NCI-H510A treated with DMSO at 0.1 percent for 48 hours (cell line): ENCODE measurements around the gene TSPAN17.

Source experiments
- DNase-seq: peaks from one replicate; lab custom pipeline; 2025; lab: John Stamatoyannopoulos, UW

TSPAN17 gene

GRCh38 chr5:176642675-176643490 is 4.4 kb upstream of the TSPAN17 start:
- no peak for DNase-seq

- DNase-seq, result no peak
These were observed 3.6 kb upstream of the TSPAN17 start for GRCh38 chr5:176643491-176644219.

GRCh38 chr5:176644294-176644693 is 3.0 kb upstream of the TSPAN17 start:
- DNase-seq, result no peak

GRCh38 chr5:176644878-176645670 is 2.2 kb upstream of the TSPAN17 start:
- DNase-seq, result no peak

GRCh38 chr5:176646049-176646706 is 1.1 kb upstream of the TSPAN17 start:
- DNase-seq, result no peak

GRCh38 chr5:176646707-176647029 is 616 bp upstream of the TSPAN17 start:
- DNase-seq, result no peak

- peak; percentile 22 for DNase-seq
These were observed 674 bp downstream of the TSPAN17 start for GRCh38 chr5:176647843-176648473.

GRCh38 chr5:176648474-176649194 is 1.4 kb downstream of the TSPAN17 start:
- no peak for DNase-seq

- DNase-seq, result no peak
These were observed 3.1 kb downstream of the TSPAN17 start for GRCh38 chr5:176650354-176650884.

GRCh38 chr5:176651472-176651980 is 4.2 kb downstream of the TSPAN17 start:
- no peak for DNase-seq

GRCh38 chr5:176652136-176652535 is 4.9 kb downstream of the TSPAN17 start:
- no peak for DNase-seq

- DNase-seq, result no peak
These were observed 6.4 kb downstream of the TSPAN17 start for GRCh38 chr5:176653401-176654385.

- no peak for DNase-seq
These were observed 7.6 kb downstream of the TSPAN17 start for GRCh38 chr5:176654856-176655255.

- DNase-seq, result no peak
These were observed 9.2 kb downstream of the TSPAN17 start for GRCh38 chr5:176656467-176656990.

- DNase-seq, result peak; percentile 47
These were observed 10.8 kb downstream of the TSPAN17 start for GRCh38 chr5:176658007-176658599.

GRCh38 chr5:176658817-176659511 is 11.7 kb downstream of the TSPAN17 start:
- no peak for DNase-seq

GRCh38 chr5:176659512-176659839 is 12.2 kb downstream of the TSPAN17 start:
- no peak for DNase-seq

- no peak for DNase-seq
These were observed 12.7 kb downstream of the TSPAN17 start for GRCh38 chr5:176659860-176660461.
